Mucosa of descending colon (tissue), 3 donors: ENCODE data around the gene B4GALNT4. TPM values are rescaled to one million over a fixed set of nuclear protein-coding genes. Genes with fewer than 3 reads are reported as not detected.
A peak's percentile ranks its signal among the peaks of the same experiment; 100 is the strongest.
"Not testable (repeated sequence)": the region's sequence is repeated elsewhere in the genome, so short reads cannot be mapped to it uniquely, and the experiment has no call there.

Source experiments
- ATAC-seq: fragments of 200-7000 bp; cut with Tn5 transposase; one replicate; pipeline ENCODE4 v1.9.1; 2020; ENCODE audit warnings: mild to moderate bottlenecking, moderate library complexity
- DNase-seq, 3 donors: peaks; one replicate each; pipeline ENCODE4 v3.0.0-alpha.2; 2020
- H3K36me3 ChIP-seq: fragments of 200-600 bp; one replicate; pipeline ENCODE4 v1.8.0; 2021; ENCODE audit warnings: low read depth, mild to moderate bottlenecking
- H3K4me1 ChIP-seq: fragments of 200-600 bp; one replicate; pipeline ENCODE4 v1.8.0; 2021; ENCODE audit warnings: low read depth, mild to moderate bottlenecking
- H3K4me3 ChIP-seq: fragments of 200-600 bp; one replicate; pipeline ENCODE4 v1.8.0; 2021; ENCODE audit warnings: mild to moderate bottlenecking
- H3K9me3 ChIP-seq: fragments of 200-600 bp; one replicate; pipeline ENCODE4 v1.8.0; 2021; ENCODE audit warnings: mild to moderate bottlenecking
- intact Hi-C, 2 donors: fragments of 100-400 bp; cut with DNase I in 1 of 2; cut with micrococcal nuclease in 1 of 2; formaldehyde crosslinking; loops; one replicate each; pipeline versions ENCODE4 v1.11.0 to v1.11.1; 2022; cut with DNase I, micrococcal nuclease
- total RNA-seq, 3 donors: library from RNA; stranded (reverse); fragmentation: NEBNext Ultra II Directional in 2 of 3; extraction: Animal tissue kit (Norgen Biotek cat#: 25700) in 2 of 3; gene quantifications; one replicate each; pipeline versions ENCODE4 v1.2.1 to v1.2.4, GENCODE V29; 2021 to 2023
- TF ChIP-seq, protein P1 (sequence below): fragments of 200-600 bp; IDR thresholded peaks from one replicate; pipeline ENCODE4 v1.8.0; 2022; ENCODE audit warnings: antibody characterized with exemption, mild to moderate bottlenecking
- donor health status: DM: no; HTN: no; CAD: no; lungs with moderate emphysema.
- donor health status: DM: no; HTN: no; CAD: no.
- donor health status: DM: no; HTN: yes; CAD: no.

The B4GALNT4 gene
- total RNA-seq, 3 donors from 2014 or later = 2.1 to 11.8 (median 2.2) TPM

DNA sequence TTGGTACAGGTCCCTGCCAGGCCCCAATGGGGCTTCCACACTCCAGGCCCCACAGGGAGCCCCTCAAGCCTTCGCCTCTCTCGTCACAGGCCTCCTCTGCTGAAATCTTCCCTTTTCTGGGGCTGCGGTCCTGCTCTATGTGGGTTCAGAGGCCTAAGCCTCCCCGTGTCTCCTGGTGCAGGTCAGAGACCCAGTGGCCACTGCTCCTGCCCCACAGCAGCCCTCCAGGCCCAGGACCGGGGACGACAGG lies 42.8 kb upstream of the B4GALNT4 start:
- Histone ChIP-seq H3K4me1 (peaks cover 14% of the 10 kb centered on the region), H3K9me3 (no peaks in the 10 kb centered on the region), H3K36me3 (no peaks in the 10 kb centered on the region), H3K4me3 (no peak overlapping the region)
- no peak for ATAC-seq
- DNase-seq = no peak
- TF ChIP-seq, protein P1, sequence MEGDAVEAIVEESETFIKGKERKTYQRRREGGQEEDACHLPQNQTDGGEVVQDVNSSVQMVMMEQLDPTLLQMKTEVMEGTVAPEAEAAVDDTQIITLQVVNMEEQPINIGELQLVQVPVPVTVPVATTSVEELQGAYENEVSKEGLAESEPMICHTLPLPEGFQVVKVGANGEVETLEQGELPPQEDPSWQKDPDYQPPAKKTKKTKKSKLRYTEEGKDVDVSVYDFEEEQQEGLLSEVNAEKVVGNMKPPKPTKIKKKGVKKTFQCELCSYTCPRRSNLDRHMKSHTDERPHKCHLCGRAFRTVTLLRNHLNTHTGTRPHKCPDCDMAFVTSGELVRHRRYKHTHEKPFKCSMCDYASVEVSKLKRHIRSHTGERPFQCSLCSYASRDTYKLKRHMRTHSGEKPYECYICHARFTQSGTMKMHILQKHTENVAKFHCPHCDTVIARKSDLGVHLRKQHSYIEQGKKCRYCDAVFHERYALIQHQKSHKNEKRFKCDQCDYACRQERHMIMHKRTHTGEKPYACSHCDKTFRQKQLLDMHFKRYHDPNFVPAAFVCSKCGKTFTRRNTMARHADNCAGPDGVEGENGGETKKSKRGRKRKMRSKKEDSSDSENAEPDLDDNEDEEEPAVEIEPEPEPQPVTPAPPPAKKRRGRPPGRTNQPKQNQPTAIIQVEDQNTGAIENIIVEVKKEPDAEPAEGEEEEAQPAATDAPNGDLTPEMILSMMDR = no peak
- intact Hi-C loops = no loop called here

DNA sequence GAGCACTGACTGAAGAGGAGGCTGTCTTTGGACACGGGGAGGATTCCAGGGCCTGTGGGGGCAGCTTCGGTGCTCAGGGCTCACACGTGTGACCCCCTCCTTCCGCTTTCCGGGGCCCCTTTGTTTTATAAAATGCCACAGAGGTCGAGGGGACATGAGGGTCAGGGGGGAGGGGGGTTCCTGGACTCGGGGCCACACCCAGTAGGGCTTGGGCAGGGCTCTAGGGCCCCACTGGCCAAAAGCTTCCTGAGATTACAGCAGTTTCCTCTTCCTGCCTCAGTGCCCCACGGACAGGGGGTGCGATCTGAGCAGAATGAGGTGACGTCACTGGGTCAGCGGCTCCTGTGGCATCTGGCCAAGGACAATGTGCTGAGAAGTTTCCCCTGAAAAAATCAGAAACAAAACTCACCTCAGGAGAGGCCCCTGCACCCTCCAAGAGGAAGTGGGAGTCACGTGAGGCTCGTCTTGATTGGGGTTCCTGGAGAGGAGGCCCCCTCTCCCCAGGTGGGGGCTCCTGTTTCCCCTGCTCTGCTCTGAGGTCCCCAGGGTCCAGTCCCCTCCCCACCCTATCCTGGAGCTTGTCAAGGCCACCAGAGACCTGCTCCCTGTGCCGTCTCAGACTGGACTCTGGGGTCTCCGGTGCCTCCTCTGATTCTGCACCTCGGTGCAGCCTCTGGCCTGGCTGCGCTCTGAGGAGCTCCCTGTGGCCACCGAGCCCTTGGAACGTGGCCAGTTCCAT lies 42.3 kb upstream of the B4GALNT4 start:
- ATAC-seq = peak; percentile 79
- Histone ChIP-seq H3K4me1 (peaks cover 14% of the 10 kb centered on the region), H3K4me3 (no peak overlapping the region), H3K9me3 (no peaks in the 10 kb centered on the region), H3K36me3 (no peaks in the 10 kb centered on the region)
- peak; percentile 73 to 90 (median 75) for DNase-seq
- TF ChIP-seq, protein P1 = no peak
- intact Hi-C loops = no loop called here

DNA sequence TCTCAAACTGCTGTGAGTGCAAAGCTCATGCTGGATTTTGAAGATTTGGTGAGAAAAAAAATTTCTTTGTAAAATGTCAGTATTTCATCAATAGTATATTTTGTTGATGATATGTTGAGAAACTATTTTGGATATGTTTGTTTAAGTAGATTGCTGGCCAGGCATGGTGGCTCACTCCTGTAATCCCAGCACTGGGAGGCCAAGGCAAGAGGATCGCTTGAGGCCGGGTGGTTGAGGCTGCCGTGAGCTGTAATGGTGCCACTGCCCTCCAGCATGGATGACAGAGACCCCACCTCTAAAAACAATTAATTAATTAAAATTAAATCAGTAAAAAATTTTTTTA lies 41.7 kb upstream of the B4GALNT4 start:
- TF ChIP-seq, protein P1 = no peak

DNA sequence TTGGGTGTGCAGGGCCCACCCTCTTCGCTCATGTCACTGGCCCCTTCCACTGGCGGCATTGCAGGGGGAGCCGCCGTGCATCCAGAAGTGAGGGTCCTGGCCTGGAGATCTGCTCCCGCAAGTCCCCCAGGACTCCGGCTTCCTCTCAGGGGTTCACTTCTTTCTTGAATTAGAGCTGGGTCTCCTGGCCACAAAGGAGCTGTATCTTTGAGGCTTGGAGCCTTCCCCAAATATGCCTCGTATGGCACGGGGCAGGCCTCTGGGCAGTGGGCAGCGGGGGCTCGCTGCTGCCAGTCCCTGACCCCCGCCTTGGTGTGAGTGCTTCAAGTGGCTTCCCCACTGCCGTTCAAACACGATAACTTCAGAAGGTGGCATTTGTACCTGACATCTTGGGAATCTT lies 41.3 kb upstream of the B4GALNT4 start:
- no peak overlapping the region for H3K4me3 ChIP-seq
- intact Hi-C loops = no loop called here
- DNase-seq = peak in 1 of 3 donors; percentile 16
- peaks cover 14% of the 10 kb centered on the region for H3K4me1 ChIP-seq
- H3K36me3 ChIP-seq = no peaks in the 10 kb centered on the region
- no peaks in the 10 kb centered on the region for H3K9me3 ChIP-seq
- ATAC-seq = no peak
- TF ChIP-seq, protein P1 = no peak

More for the DNA sequence above, 41.7 kb upstream of the B4GALNT4 start:
- ATAC-seq (no peak), DNase-seq (no peak)
- Histone ChIP-seq H3K9me3 (no peaks in the 10 kb centered on the region), H3K4me1 (peaks cover 14% of the 10 kb centered on the region), H3K36me3 (no peaks in the 10 kb centered on the region), H3K4me3 (no peak overlapping the region)
- intact Hi-C loops = no loop called here

DNA sequence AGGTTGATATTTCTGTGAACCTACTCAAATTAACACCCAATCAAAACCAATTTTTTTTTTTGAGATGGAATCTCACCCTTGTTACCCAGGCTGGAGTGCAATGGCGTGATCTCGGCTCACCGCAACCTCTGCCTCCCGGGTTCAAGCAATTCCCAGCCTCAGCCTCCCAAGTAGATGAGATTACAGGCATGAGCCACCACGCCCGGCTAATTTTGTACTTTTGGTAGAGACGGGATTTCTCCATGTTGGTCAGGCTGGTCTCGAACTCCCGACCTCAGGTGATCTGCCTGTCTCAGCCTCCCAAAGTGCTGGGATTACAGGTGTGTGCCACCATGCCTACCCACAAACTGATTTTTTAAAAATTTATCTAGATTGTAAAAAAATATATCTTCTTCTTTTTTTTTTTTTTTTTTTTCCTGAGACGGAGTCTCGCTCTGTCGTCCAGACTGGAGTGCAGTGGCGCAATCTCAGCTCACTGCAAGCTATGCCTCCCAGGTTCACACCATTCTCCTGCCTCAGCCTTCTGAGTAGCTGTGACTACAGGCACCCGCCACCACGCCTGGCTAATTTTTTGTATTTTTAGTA lies 40.7 kb upstream of the B4GALNT4 start:
- H3K4me1 ChIP-seq = peaks cover 14% of the 10 kb centered on the region
- H3K4me3 ChIP-seq, intact Hi-C loops, H3K9me3 ChIP-seq, ATAC-seq, H3K36me3 ChIP-seq: not testable (repeated sequence)
- DNase-seq = peak in 1 of 3 donors; percentile 6

DNA sequence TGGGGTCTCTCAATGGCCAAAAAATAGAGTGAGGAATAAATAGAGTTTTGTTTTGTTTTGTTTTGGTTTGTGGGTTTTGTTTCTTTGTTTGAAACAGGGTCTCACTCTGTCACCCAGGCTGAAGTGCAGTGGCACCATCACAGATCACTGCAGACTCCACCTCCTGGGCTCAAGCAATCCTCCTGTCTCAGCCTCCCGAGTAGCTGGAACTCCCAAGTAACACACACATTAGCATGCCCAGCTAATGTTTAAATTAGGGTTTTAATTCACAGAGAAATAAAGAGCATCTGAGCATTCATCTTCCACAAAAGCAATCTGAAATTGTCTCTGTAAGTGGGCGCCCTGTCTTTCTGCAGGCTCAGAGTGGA lies 39.4 kb upstream of the B4GALNT4 start:
- DNase-seq = no peak
- Histone ChIP-seq H3K4me1 (peaks cover 14% of the 10 kb centered on the region), H3K9me3 (no peaks in the 10 kb centered on the region), H3K4me3 (no peak overlapping the region), H3K36me3 (no peaks in the 10 kb centered on the region)
- intact Hi-C loops = no loop called here
- ATAC-seq = no peak
- TF ChIP-seq, protein P1 = no peak
